Heart left ventricle (tissue), 16 donors: ENCODE measurements around the gene TINCR. TPM values are rescaled to one million over a fixed set of nuclear protein-coding genes. Genes with fewer than 3 reads are reported as not detected.
A peak's percentile ranks its signal among the peaks of the same experiment; 100 is the strongest.

Source experiments
- ATAC-seq, 4 donors: fragments of 200-7000 bp; cut with Tn5 transposase; one replicate each; pipeline ENCODE4 v1.9.1; 2020 to 2022; ENCODE audit warnings: moderate library complexity in 4 of 4, mild to moderate bottlenecking in 3 of 4, moderate number of reproducible peaks in 1 of 4
- DNase-seq, 5 donors: peaks; one replicate each; pipeline ENCODE4 v3.0.0-alpha.2; 2020
- H3K27ac ChIP-seq, 12 donors: fragments of 200-600 bp; sonication (generic) in 4 of 12; one replicate each; pipeline versions ENCODE4 v1.5.0 to v1.8.0; 2016 to 2022; ENCODE audit warnings: mild to moderate bottlenecking in 2 of 12
- H3K27me3 ChIP-seq, 9 donors: fragments of 200-600 bp; sonication (generic) in 2 of 9; one replicate each; pipeline versions ENCODE4 v1.5.1 to v1.8.0; 2016 to 2022; ENCODE audit warnings: mild to moderate bottlenecking in 3 of 9
- H3K36me3 ChIP-seq, 9 donors: fragments of 200-600 bp; sonication (generic) in 2 of 9; one replicate each; pipeline versions ENCODE4 v1.5.0 to v1.8.0; 2018 to 2022; ENCODE audit warnings: mild to moderate bottlenecking in 2 of 9
- H3K4me1 ChIP-seq, 12 donors: fragments of 200-600 bp; sonication (generic) in 4 of 12; one replicate each; pipeline versions ENCODE4 v1.5.0 to v1.8.0; 2016 to 2022; ENCODE audit warnings: mild to moderate bottlenecking in 3 of 12
- H3K4me3 ChIP-seq, 12 donors: fragments of 200-600 bp; sonication (generic) in 4 of 12; one replicate each; pipeline versions ENCODE4 v1.5.0 to v1.8.0; 2017 to 2022; ENCODE audit warnings: mild to moderate bottlenecking in 9 of 12, moderate library complexity in 4 of 12
- H3K9me3 ChIP-seq, 12 donors: fragments of 200-600 bp; sonication (generic) in 4 of 12; one replicate each; pipeline versions ENCODE4 v1.5.0 to v1.8.0; 2016 to 2022; ENCODE audit warnings: mild to moderate bottlenecking in 1 of 12
- CTCF ChIP-seq, 12 donors: fragments of 200-600 bp; sonication (generic) in 4 of 12; IDR thresholded peaks; one replicate each; pipeline versions ENCODE4 v1.5.0 to v1.8.0; 2018 to 2022; ENCODE audit warnings: antibody characterized with exemption in 12 of 12, mild to moderate bottlenecking in 5 of 12
- POLR2A ChIP-seq, 2 donors: fragments of 450-650 bp; IDR thresholded peaks; one replicate each; pipeline ENCODE4 v1.6.1; 2017; ENCODE audit warnings: antibody characterized with exemption in 2 of 2, mild to moderate bottlenecking in 2 of 2, moderate library complexity in 2 of 2
- WGBS, 4 donors: extraction: QIAGEN DNeasy Blood & Tissue Kit in 2 of 4; methylation state at CpG; one replicate each; pipeline versions ENCODE4 v1.1.5 to v1.1.7; 2013 to 2018; 5-methylcytosine and 5-hydroxymethylcytosine counted together
- intact Hi-C, 10 donors: fragments of 100-400 bp; cut with DNase I; formaldehyde crosslinking; loops; one replicate each; pipeline versions ENCODE4 v1.11.1 to v1.14.2; 2022
- polyA plus RNA-seq, 2 donors: library from polyadenylated mRNA; stranded (reverse); fragments of 200-250 nt; gene quantifications; one replicate each; pipeline ENCODE4 v1.2.3, GENCODE V29; 2013
- total RNA-seq, 9 donors: library from RNA; depleted of rRNA in 2 of 9; stranded (reverse); fragments of >200 nt in 2 of 9; fragmentation: NEBNext Ultra II Directional in 3 of 9; extraction: Animal tissue kit (Norgen Biotek cat#: 25700) in 3 of 9; gene quantifications; one replicate each; pipeline versions ENCODE4 v1.1.0 to v1.2.4, GENCODE V29; 2016 to 2023
- donor health status: ischemic (EF 13 %, LVEDD 7.1; RV severe dilation, severe dysfunction).
- donor health status: healthy with polysubstance abuse.
- donor health status: DM: no; HTN: yes; CAD: no.
- donor health status: DM: no; HTN: no; CAD: no.
- donor health status: ischemic (EF 25% LVEDD 6.9; RV normal size, moderate dysfunction).
- donor health status: ischemic (EF 25% LVEDD 5.7; RV mildly dilated, moderate dysfunction).
- donor health status: healthy.
- donor health status: DM: yes; HTN: yes; CAD: no.
- donor health status: ischemic (EF 35%, LVEDD 5.7; RV mildly dilated, moderate dysfunction).
- donor health status: nonischemic (EF 11% LVEDD 7.7; RV severe dilation, severe dysfunction).
- donor health status: DM: yes; HTN: yes; CAD: no.
- donor health status: PGD.
- donor health status: ischemic (EF 29% LVEDD 5.4; RV normal size, mild dysfunction).
- donor health status: nonischemic (EF 23%, LVEDD 6.1; RV moderate dilation, normal function).

TINCR gene
- total and polyA plus RNA-seq, 11 donors, result 0.07 to 0.44 (median 0.19) TPM; not detected in 6

- ATAC-seq (no peak), DNase-seq (no peak)
- Histone ChIP-seq H3K36me3 (no peaks in the 10 kb centered on the region), H3K27ac (no peak overlapping the region), H3K27me3 (peaks cover 0 to 17% (median 4%) of the 10 kb centered on the region in 9 donors), H3K9me3 (no peaks in the 10 kb centered on the region), H3K4me1 (no peaks in the 10 kb centered on the region), H3K4me3 (no peak overlapping the region)
- intact Hi-C loops, result no loop called here
- 69 to 90% (median 76%) methylated on average over 5 of the region's 5 CpGs for WGBS, 4 donors
- TF ChIP-seq CTCF (IDR thresholded peaks at IDR 0.05), result no peak
- TF ChIP-seq POLR2A (IDR thresholded peaks at IDR 0.05), result no peak
Observed at GRCh38 chr19:5554828-5555227, 12.9 kb downstream of the TINCR start.

- H3K36me3 ChIP-seq, result no peaks in the 10 kb centered on the region
- ATAC-seq, result no peak
- H3K9me3 ChIP-seq, result no peaks in the 10 kb centered on the region
- WGBS, 4 donors, result 73 to 82% (median 79%) methylated on average over 9 of the region's 9 CpGs
- peaks cover 0 to 15% (median 3%) of the 10 kb centered on the region in 9 donors for H3K27me3 ChIP-seq
- TF ChIP-seq POLR2A (IDR thresholded peaks at IDR 0.05) (no peak), CTCF (IDR thresholded peaks at IDR 0.05) (no peak)
- intact Hi-C loops, result no loop called here
- no peak for DNase-seq
- no peaks in the 10 kb centered on the region for H3K4me1 ChIP-seq
- H3K27ac ChIP-seq, result no peak overlapping the region
- H3K4me3 ChIP-seq, result no peak overlapping the region
Observed at GRCh38 chr19:5553892-5554291, 13.9 kb downstream of the TINCR start.

GRCh38 chr19:5547881-5548280 is 19.9 kb downstream of the TINCR start:
- WGBS, 4 donors, result 32 to 50% (median 41%) methylated on average over 8 of the region's 8 CpGs
- H3K4me3 ChIP-seq, result no peak overlapping the region
- peaks cover 0 to 4% (median 0%) of the 10 kb centered on the region in 9 donors for H3K27me3 ChIP-seq
- intact Hi-C loops, result no loop called here
- no peak for ATAC-seq
- TF ChIP-seq CTCF (IDR thresholded peaks at IDR 0.05), result peak in 9 of 12 donors; percentile 12 to 44 (median 33)
- no peak for TF ChIP-seq POLR2A (IDR thresholded peaks at IDR 0.05)
- H3K36me3 ChIP-seq, result no peaks in the 10 kb centered on the region
- DNase-seq, result no peak
- no peaks in the 10 kb centered on the region for H3K4me1 ChIP-seq
- H3K9me3 ChIP-seq, result no peaks in the 10 kb centered on the region
- no peak overlapping the region for H3K27ac ChIP-seq

- Histone ChIP-seq H3K4me1 (no peaks in the 10 kb centered on the region), H3K27ac (no peak overlapping the region), H3K4me3 (no peak overlapping the region), H3K27me3 (peaks cover 0 to 4% (median 0%) of the 10 kb centered on the region in 9 donors), H3K9me3 (no peaks in the 10 kb centered on the region), H3K36me3 (no peaks in the 10 kb centered on the region)
- intact Hi-C loops, result no loop called here
- DNase-seq (no peak), ATAC-seq (no peak)
- TF ChIP-seq POLR2A (IDR thresholded peaks at IDR 0.05), result no peak
- TF ChIP-seq CTCF (IDR thresholded peaks at IDR 0.05), result no peak
- WGBS, 4 donors, result 82 to 96% (median 86%) methylated on average over 4 of the region's 4 CpGs
Observed at GRCh38 chr19:5545984-5546383, 21.8 kb downstream of the TINCR start.
